NCI-H2196 treated with DMSO at 0.1 percent for 48 hours (cell line): ENCODE measurements around the gene CHIT1.

Source experiments
- DNase-seq: peaks from one replicate; lab custom pipeline; 2025; ENCODE audit not compliant: unreplicated experiment; lab: John Stamatoyannopoulos, UW

Gene CHIT1

DNA sequence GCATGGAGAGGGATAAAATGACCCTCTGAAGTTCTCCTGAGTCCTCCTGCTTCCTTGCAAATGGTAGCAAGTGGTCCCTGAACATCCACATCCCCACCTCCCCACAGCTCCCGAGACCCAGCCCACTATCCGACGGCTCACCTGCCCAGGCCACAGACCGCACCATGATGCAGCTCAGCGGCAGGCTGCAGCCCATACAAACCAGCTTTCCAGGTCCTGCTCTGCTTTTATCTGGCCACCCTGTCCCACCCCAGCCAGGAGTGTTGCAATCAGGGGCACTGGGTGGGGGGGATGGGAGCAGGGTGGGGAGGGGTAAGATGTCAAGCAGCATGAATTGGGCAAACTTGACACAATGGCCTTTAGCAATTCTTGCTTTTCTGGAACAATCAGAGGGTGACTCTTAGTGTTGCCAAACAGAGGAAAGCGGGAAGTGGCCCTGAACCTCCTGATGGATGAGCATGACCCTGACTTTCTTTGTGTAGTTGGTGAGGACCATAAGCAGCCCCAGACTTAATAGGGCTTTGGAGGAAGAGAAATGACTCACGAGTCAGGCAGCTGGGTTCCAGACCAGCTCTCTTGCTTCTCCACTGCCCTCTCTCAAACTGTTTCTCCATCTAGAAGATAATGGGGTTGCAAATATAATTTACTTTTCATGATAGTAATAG is at the start of gene CHIT1:
Gene CHIT1 (minus strand): TSS at position 203 of the 665 bp plus-strand sequence. CDS start 37 bp downstream, at position 166.
- no peak for DNase-seq

DNA sequence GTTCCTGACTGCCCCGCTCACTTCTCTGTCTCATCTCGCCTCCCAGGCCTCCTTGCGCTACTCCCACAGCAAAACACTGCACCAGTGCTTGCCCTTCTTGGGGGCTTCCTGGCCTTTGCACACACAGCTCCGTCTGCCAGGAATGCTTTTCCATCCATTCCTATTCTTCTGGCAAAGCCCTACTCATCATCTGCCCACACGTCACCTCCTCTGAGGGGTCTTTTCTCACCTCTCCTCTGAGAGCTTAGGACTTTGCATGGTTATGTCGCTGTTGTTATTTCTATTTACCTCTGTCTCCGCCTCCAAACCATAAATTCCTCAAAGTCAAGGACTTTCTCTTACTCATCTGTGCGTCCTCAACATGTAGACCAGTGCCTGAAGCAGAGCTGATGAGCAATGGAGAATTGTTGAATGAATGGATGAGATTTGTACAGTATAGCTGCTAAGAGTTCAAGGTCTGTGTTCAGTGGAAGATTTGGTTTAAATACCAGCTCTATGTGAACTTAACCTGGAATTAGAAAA is 49.5 kb upstream of the CHIT1 start:
- DNase-seq: no peak

DNA sequence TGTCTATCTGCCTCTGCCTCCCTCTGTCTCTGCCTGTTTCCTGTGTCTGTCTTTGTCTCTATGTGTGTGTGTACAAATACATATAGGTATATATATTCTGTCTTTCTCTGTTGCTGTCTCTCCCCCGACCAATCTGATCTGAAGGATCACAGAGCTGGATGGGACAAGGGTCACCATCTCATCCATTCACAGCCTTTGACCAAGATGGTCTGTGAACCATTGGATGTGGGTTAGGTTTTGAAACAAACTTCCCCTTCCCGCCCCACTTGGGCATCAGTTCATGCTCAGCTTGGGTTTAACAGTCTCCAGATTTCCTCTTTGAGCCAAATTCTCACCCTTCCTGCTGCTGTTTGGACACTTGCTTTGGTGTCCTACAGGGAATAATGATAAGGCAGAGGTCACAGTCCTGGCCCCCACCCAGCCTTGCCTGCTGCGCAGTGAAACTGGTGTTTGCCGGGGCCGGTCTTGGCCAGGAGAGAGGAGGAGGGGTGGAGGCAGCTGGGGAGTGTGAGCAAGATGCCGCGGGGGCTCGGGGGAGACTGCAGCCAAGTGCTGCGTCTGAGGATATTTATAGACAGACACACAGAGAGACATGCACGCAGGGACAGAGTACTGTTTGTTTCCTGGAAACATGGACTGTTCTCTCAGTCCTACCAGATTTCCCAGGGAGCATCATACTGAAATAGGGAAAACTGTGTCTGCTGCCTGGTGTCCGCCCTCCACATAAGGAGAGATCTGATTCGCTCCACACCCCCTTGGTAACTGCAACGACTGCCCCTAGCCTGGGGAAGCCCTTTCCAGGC is 48.8 kb upstream of the CHIT1 start:
- DNase-seq: peak; percentile 61

DNA sequence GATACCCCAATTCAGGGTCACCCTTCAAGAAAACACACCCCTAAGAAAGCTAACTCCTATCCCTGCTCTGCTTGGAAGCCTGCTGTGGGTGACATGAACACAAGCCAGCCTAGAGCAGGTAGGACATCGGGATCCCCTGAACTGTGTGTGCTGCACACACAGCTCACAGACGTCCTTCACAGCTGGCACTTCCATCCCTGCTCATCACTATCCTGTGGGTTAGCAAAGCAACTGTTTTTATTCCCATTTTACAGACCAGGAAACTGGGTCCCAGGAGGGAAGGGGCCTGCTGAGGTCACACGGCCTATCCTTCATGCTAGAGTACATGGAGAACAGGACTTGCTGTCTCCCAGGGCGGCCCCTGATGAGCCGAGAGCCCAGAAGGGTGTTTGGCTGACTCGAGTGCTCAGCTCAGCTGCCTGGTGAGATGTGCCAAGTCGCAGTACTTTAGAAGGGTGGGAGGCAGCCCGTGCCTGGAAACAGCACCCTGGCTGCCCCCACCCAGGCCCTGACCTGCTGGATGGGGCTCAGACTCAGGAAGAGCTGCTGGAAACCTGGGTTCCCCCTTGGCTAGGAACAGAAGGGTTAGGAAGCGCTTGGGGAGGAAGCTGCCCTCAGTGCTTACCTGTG is 47.6 kb upstream of the CHIT1 start:
- no peak for DNase-seq

DNA sequence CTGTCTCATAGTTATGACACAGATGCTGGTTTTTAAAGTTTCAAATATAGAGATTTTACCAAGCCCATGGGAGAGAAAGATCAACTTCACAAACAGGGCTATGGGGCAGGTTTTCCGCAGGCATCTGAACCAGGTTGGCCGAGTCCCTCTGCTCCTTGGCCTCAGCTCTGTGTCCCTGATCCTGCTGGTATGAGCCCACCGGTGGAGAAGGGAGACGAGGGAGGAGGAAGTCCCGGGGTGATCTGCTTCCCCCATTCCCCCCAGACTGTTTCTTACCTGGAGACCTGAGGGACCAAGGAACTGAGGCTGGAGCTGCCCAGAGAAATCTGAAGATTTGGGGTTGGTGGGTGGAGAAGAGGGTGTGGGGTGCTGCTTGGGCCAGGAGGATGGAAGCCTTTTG is 46.9 kb upstream of the CHIT1 start:
- no peak for DNase-seq

DNA sequence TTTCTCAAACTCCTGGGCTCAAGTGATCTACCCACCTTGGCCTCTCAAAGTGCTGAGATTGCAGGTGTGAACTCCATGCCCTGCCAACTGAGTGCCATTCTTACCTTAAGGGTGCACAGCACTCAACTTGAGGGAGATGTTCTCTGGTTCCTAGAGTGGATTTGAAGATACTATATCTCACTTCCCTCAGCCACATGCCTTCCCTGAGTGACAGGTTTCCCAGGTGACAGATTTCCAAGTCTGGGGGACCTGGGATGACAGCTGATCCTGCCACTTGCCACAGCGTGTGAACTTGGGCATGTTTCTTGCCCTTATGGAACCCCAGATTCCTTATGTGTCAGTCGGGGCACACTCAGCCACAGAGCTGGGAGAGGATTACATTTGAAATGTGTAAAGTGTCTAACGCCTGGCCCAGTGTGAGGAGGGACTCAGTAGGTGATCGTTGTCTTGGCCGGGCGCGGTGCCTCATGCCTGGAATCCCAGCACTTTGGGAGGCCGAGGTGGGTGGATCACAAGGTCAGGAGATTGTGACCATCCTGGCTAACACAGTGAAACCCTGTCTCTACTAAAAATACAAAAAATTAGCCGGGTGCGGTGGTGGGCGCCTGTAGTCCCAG is 46.3 kb upstream of the CHIT1 start:
- DNase-seq: no peak

DNA sequence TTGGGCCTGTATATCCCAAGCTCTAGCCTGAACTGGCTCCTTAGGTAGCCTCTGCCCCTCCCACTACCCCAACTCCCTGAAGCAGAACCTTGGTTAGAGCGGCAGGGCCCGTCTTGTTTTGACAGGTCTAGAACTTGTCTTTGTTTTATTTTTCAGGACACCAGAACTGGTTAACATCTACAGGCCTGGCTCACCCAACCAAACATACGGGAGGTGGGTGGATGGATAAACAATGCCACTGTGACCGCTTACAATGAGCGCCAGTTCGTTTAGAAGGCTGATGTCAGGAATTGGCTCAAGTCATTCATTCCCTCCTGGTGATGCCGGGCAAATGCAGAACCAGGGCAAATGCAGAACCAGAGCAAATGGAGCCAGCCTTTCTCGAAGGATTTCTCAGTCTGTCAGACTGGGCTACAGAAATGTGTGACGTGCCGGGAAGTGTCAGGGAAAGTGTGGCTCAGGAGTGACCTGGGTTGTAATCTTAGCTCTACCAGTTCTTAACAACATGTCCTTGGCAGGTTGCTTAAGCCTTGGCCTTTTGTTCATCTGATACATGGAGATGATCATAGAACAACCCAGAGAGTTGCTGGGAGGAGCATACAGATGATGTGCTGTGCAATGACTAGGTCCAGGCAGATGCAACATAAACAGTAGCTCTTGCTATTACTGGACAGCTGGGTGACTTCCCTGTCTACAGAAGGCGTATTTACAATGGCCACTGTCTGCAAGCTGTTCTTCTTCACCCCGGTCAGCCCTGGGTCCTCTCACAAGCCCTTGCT is 45.3 kb upstream of the CHIT1 start:
- DNase-seq: no peak

DNA sequence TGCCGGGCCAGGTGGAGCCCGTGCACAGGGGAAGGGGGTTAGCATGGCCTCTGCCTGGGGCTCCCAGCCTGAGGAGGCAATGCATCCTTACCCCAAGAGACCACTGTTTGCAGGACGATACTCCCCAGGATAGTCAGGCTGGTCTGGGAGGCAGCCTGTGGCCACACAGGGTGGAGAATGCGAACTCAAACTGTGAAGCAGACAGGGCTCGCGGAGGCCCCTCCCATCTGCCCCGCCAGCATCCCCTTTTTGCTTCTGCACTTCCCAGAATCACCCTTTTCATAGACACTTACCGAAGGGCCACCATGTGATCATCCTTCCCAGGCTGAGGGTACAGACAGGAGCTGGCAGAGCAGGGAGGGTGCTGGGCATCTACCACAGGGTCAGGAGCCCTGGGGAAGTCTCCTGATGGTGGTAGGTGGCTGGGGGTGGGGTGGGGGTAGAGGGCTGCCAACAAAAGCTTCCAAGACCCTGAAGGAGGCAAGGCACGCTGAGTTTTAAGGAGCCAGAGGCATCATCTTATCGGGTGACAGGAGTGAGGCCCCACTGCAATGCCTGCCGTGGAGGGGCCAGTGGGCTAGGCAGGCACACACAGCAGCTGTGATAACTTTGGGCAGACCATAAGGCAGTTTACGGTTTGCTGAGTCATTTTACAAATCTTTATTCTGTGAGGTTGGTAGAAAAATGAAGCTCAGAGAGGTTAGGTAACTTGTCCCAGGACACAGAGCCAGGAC is 44.6 kb upstream of the CHIT1 start:
- DNase-seq: no peak

DNA sequence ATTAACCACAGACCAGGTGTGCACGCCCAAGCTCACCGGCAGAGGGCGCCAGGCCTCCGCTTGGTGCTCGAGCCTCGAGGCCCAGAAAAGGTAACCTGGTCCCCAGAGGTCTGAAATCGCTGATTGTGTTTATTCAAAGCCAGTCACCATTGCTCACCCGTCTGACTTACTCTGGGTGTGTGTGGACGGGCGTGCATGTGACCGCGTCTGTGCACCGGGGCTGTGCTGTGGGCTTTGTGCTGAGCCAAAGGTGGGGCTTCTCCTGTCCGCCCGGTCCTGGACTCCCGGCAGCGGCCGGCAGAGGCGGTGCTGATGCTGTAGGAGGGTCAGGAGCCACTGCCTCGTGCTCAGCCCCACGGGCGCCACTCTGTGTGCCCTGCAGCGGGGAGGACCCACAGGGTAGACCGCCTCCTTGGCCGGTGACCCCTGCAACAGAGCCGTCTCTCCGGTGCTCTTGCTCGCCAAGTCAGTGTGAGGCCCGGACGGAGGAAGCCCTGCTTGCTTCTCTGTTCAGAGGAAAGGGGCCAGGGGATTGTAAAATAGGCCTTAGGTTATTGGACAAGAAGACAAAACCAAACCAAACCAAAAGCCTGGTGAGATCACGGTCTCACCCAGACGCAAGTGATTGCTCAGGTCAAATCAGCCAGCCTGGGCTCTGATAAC is 43.9 kb upstream of the CHIT1 start:
- DNase-seq: peak; percentile 83

DNA sequence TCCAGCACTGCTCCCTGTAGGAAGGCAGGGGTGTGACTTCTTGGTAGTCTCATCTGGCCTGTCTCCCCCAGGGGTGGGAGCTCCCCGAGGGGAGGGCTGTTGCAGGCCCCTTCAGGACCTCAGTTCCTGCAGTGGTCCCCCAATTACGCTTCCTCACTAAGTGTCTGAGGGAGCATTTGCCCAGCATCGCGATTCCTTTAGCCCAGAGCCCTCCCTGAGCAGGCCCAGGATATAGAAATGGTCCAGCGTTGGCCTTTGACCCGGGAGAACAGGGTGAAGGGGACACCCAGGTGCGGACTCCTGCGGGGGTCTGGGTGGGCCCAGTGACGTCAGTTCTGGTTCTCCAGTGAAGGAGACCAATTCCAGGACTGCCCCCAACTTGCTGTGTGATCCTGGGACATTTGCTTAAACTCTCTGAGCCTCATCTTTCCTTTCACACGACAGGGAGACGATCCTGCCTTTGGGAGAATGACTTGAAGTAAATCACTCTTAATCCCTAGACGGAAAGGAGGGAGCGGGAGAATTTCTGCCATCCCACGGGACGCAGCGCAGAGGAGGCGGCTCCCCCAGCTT is 43.2 kb upstream of the CHIT1 start:
- no peak for DNase-seq

DNA sequence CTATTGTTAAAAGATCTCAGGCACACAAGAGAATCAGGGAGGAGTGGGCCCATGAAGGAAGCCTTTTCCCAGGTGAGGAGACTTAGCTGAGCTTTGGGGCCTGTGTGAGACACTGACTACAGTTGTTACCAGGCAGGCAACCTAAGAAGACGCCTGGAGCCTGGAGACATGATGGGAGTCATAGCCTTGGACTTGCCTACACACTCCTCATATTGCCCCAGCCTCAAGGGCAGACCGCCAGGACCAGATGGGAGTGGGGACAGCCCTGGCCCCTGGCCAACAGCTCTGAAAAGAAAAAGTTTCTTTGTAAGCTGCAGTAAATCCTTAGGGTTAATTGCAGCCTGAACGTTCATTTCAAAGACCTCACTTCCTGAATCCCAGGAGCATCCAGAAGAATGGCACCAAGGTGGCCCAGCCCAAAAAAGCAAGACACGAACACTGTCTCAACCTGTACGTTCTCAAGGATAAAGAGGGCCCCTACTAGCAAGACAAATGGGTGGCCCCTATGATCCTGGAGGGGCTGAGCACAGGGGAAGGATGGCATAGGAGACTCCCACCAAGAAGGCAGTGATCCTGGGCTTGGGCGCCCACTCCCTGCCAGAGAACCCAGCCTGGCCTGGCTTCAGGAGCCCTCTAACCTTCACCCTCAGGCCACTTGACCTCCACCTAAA is 42.6 kb upstream of the CHIT1 start:
- DNase-seq: no peak

DNA sequence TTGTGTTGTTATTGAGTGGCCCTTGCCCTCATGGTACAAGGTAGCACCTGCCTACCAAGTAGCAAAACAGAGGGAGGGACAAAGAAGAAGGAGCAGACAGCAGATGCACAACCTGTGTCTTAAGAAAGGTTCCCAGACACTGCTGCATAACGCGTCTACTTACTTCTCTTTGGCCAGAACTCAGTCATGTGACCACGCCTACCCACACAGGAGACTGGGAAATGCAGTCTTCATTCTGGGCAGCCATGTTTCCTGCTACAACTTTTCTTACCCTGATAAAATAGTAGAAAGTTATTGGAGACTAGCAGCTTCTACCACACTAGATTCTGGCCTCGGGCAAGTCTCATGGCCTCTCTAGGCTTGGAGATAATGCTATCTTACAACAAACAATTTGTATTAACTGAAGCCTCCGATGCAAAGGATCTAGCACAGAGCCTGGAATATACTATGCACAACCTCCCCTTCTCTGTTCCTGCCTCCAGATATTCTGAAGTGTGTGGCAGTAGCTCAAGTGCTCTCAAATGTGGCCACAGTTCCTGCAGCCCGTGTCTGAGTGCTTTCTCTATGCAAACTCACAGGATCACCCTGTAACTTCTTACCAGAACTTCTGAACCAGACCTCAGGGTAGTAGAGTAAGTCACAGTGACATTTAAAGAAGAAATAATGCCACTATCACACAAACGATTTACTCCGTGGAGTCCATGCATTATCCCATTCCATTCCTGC is 41.7 kb upstream of the CHIT1 start:
- DNase-seq: no peak

DNA sequence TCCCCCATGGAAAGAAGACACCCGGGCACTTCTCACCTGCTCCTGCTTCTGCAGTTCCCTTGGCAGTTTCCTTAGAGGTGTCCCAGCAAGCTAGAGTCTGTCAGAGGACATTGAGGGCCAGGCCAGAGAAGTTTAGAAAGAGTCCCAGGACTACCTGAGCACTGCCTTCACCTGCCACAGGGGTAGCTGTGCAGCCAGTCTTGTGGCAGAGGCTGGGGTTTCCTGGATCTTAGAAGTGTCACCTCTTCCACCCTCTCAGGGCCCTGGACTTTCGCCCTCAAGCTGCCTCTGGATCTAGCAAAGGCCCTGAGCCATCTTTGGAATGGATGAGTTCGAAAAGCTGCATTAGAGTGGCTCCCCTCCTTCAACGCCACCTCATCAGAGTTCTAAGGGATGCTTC is 41.0 kb upstream of the CHIT1 start:
- no peak for DNase-seq

DNA sequence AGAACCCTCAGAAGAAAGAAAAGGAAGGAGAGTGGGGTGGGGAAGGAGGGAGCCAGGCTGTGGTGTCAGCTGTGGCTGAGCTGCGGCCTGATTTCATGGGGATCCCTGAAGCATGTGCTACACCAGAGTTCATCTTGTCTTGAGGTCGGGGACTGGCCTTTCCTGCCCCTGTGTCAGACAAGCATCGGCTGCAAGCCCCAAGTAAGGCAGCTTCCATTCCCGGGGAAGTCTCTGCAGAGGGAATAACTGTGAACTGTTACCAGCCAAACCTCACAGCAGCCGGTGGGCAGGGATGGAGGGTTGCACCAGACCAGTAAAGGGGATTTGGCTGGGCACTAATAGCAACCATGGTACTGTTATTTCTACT is 40.2 kb upstream of the CHIT1 start:
- DNase-seq: no peak

DNA sequence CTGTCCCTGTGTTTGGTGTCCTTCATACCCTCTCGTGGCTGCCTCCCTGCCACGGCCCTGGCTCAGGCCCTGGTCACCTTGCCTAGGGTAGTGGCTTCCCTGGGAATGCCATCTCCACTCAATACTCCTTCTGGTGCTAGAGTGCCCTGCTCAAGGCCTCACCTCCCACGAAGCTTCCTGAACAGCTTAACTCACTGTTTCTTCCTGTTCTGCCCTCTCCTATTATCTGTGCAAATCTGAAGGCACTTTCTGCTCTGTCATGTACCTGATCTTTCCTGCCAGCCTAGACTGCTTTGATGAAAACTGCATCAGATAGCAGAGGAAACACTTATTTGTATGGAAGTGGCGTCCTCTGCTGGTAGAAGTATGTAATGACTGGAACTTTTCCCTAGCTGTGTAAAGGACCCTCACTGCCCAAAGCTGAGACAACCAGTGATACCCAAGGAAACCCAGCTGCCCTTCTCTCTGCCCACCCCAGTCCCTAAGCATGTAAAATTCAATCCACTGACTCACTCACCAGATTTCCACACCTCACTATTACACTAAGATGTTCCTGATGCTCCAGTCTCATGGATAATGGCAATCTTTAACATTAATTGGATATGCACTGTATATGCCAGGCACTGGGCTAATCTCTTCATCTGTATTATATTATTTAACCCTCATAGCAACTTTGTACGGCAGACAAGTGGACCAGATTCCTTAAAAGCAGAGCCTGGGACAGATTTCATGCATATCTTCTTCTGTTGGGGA is 39.6 kb upstream of the CHIT1 start:
- DNase-seq: peak; percentile 57

DNA sequence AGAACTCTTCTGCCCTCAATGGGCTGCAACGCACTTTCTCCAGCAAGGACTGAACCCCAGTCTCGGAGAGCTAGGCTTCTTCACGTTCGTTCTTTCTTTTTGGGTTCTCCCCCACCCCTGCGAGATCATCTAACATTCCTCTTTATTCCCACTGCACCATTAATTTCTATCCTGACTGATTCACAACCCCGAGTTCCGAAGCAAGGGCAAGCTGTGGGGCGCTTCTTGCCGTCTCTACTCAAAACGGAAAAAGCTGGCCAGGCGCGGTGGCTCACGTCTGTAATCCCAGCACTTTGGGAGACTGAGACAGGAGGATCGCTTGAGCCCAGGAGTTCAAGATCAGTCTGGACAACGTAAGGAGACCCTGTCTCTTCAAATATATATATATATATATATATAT is 38.4 kb upstream of the CHIT1 start:
- no peak for DNase-seq

DNA sequence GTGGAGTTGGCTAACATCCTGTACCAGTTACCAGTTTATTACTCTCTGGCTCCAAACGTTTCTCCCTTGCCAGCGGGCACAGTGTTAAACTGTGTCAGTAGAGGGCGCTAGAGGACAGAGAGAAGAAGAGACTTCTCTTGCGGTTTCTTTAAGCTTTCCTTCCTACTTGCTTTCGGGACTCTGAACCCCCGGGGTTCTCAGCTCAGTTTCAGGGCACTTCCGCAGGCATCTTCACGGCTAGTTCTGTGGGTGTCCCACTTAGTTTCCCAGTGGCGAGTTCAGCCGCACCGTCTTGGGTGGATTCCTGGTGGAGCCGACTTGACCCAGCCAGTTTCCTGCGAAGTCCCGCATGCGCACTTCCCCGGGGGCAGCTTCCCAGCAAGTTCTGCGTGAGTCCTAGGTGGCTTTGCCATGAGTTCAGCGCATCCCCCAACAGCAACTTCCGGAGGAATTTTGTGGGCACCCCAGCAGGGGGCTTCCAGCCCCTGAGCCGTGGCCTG is 37.9 kb upstream of the CHIT1 start:
- DNase-seq: peak; percentile 29
